Ovary (tissue), 9 donors: ENCODE measurements around the gene ATP13A2. TPM values are rescaled to one million over a fixed set of nuclear protein-coding genes. Genes with fewer than 3 reads are reported as not detected.

Experiments
- DNase-seq, 5 donors: peaks; one replicate each; pipeline ENCODE4 v3.0.0-alpha.2; 2019 to 2020
- H3K27ac ChIP-seq, 2 donors: fragments of 200-600 bp; one replicate each; pipeline versions ENCODE4 v1.5.1 to v1.8.0; 2019 to 2022
- H3K27me3 ChIP-seq: fragments of 200-600 bp; one replicate; pipeline ENCODE4 v1.8.0; 2022
- H3K36me3 ChIP-seq: fragments of 200-600 bp; sonication (generic); one replicate; pipeline ENCODE4 v1.5.1; 2019
- H3K4me1 ChIP-seq: one replicate; pipeline ENCODE4 v1.8.1; 2013; ENCODE audit warnings: mild to moderate bottlenecking, moderate library complexity; ENCODE audit not compliant: insufficient read depth
- H3K4me3 ChIP-seq: fragments of 200-600 bp; sonication (generic); one replicate; pipeline ENCODE4 v1.5.1; 2017
- H3K9me3 ChIP-seq, 2 donors: fragments of 200-600 bp in 1 of 2; sonication (generic) in 1 of 2; one replicate each; pipeline versions ENCODE4 v1.5.1 to v1.8.1; 2013 to 2019; ENCODE audit warnings: mild to moderate bottlenecking in 1 of 2, moderate library complexity in 1 of 2
- CTCF ChIP-seq, 3 donors: fragments of 450-650 bp in 2 of 3; fragments of 200-600 bp in 1 of 3; IDR thresholded peaks; one replicate each; pipeline versions ENCODE4 v1.5.1 to v1.8.0; 2016 to 2022; ENCODE audit warnings: antibody characterized with exemption in 3 of 3, mild to moderate bottlenecking in 1 of 3
- EP300 ChIP-seq: sonication (generic); formaldehyde crosslinking; IDR thresholded peaks from one replicate; pipeline ENCODE4 v1.6.1; 2017; ENCODE audit warnings: antibody characterized with exemption
- POLR2A ChIP-seq: fragments of 450-650 bp; IDR thresholded peaks from one replicate; pipeline ENCODE4 v1.6.1; 2017; ENCODE audit warnings: antibody characterized with exemption, mild to moderate bottlenecking, moderate library complexity
- WGBS, 3 donors: extraction: QIAGEN DNeasy Blood & Tissue Kit in 1 of 3; methylation state at CpG; one replicate each; pipeline versions ENCODE4 v1.1.5 to v1.1.7; 2013 to 2017; 5-methylcytosine and 5-hydroxymethylcytosine counted together
- intact Hi-C, 4 donors: fragments of 100-400 bp; cut with DNase I; formaldehyde crosslinking; loops; one replicate each; pipeline versions ENCODE4 v1.11.0 to v1.15.1; 2022 to 2023
- polyA plus RNA-seq, 2 donors: library from polyadenylated mRNA; stranded (reverse); fragments of 200-250 nt in 1 of 2; fragments of 350-450 nt in 1 of 2; fragmentation: Illumina TruSeq in 1 of 2; extraction: RNeasy Lipid Tissue Mini Kit (QIAGEN cat#74804) in 1 of 2; gene quantifications; one replicate each; pipeline ENCODE4 v1.2.3, GENCODE V29; 2013 to 2014
- total RNA-seq, 7 donors: library from RNA; depleted of rRNA in 2 of 7; stranded (reverse); fragments of >200 nt in 2 of 7; fragmentation: NEBNext Ultra II Directional in 3 of 7; extraction: Animal tissue kit (Norgen Biotek cat#: 25700) in 3 of 7; gene quantifications; one replicate each; pipeline versions ENCODE4 v1.1.0 to v1.2.4, GENCODE V29; 2016 to 2023
- donor health status: DM: no; HTN: no; CAD: no; lungs with moderate emphysema.
- donor health status: DM: no; HTN: no; CAD: no.
- donor health status: Bipolar disorder and iron deficiency.
- donor health status: DM: yes; HTN: yes; CAD: no.
- donor health status: DM: no; HTN: no; CAD: no.
- donor health status: DM: yes; HTN: yes; CAD: no.

The ATP13A2 gene
- total and polyA plus RNA-seq, 9 donors: 8.8 to 24.1 (median 18.7) TPM

- TF ChIP-seq EP300: no peak
- TF ChIP-seq CTCF (IDR thresholded peaks at IDR 0.05): no peak
- no peak for TF ChIP-seq POLR2A
- intact Hi-C loops: no loop called here
- Histone ChIP-seq H3K27me3 (no peaks in the 10 kb centered on the region), H3K36me3 (no peaks in the 10 kb centered on the region), H3K9me3 (no peaks in the 10 kb centered on the region), H3K4me3 (no peak overlapping the region), H3K4me1 (no peaks in the 10 kb centered on the region), H3K27ac (no peak overlapping the region)
- DNase-seq: peak in 1 of 5 donors; percentile 19
- WGBS, 3 donors: 90 to 94% (median 90%) methylated on average over 13 of the region's 13 CpGs
Observed at GRCh38 chr1:16988210-16988609, 23.5 kb downstream of the ATP13A2 start.

DNA sequence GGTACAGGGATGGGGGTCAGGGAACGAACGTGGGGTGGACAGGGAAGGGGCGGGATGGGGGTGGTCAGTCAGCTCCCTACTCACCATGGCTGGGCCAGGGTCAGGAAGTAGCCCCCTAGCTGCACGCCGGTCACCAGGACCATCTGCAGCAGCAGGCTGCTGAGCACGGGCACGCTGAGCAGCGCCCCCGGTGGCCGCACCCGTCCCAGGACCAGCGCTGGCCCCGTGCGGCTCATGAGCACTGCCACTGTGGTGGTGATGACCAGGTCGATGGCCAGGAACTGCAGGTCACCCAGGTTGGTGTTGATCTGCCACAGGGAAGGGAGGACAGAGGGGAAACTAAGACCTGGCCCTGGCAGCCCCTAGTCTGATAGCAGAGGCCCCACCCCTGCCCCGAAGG is 24.8 kb downstream of the ATP13A2 start:
- no peaks in the 10 kb centered on the region for H3K36me3 ChIP-seq
- intact Hi-C loops: no loop called here
- 77 to 84% (median 79%) methylated on average over 13 to 16 of the region's 16 CpGs for WGBS, 3 donors
- H3K9me3 ChIP-seq: no peaks in the 10 kb centered on the region
- no peak for DNase-seq
- no peaks in the 10 kb centered on the region for H3K27me3 ChIP-seq
- TF ChIP-seq POLR2A (no peak), CTCF (IDR thresholded peaks at IDR 0.05) (no peak), EP300 (no peak)
- no peak overlapping the region for H3K4me3 ChIP-seq
- H3K27ac ChIP-seq: no peak overlapping the region
- no peaks in the 10 kb centered on the region for H3K4me1 ChIP-seq

DNA sequence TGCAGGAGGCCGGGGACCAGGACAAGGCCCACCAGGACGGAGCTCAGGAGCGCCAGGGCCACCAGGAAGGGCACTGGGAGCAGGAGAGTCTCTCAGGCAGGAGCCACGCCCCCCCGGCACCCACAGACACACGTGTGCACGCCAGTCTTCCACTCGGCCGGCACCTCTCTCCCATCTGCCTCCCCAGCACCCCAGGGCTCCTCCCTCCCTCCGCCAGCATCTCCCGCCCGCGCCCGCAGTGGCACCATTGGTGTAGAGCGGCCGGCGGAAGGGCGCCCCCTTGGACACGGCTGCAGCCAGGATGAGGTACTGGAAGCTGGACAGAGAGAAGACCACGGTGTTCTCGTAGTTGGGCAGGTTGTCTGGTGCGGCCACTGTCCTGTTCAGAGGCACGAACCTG is 25.2 kb downstream of the ATP13A2 start:
- WGBS, 3 donors: 88 to 91% (median 90%) methylated on average over 23 of the region's 23 CpGs
- Histone ChIP-seq H3K9me3 (no peaks in the 10 kb centered on the region), H3K27me3 (no peaks in the 10 kb centered on the region), H3K4me3 (no peak overlapping the region), H3K27ac (no peak overlapping the region), H3K36me3 (no peaks in the 10 kb centered on the region), H3K4me1 (no peaks in the 10 kb centered on the region)
- no peak for TF ChIP-seq EP300
- no peak for TF ChIP-seq POLR2A
- TF ChIP-seq CTCF (IDR thresholded peaks at IDR 0.05): no peak
- no peak for DNase-seq
- intact Hi-C loops: no loop called here

DNA sequence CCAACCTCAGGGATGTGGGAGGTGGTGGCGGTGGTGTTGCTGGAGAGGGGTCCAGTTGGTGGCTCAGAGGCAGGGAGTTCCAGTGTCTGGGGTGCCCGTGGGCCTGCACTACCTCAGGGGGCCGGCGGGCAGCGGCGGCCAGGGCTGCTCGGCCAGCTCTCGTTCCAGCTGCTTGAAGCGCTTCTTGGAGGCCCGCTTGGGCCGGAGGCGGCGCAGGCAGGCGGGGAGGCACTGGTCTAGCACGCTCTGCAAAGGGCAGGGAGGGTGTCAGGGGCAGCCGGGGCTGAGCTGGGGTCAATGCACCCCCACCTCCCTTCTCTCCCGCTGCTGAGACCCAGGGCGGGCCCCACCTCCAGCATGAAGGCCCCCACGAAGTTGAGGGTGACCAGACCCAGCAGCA is 25.6 kb downstream of the ATP13A2 start:
- Histone ChIP-seq H3K9me3 (no peaks in the 10 kb centered on the region), H3K4me1 (no peaks in the 10 kb centered on the region), H3K27ac (no peak overlapping the region), H3K4me3 (no peak overlapping the region), H3K36me3 (no peaks in the 10 kb centered on the region), H3K27me3 (no peaks in the 10 kb centered on the region)
- peak in 1 of 5 donors; percentile 26 for DNase-seq
- TF ChIP-seq POLR2A (no peak), CTCF (IDR thresholded peaks at IDR 0.05) (no peak), EP300 (no peak)
- WGBS, 3 donors: 86 to 91% (median 87%) methylated on average over 19 of the region's 19 CpGs
- intact Hi-C loops: no loop called here

DNA sequence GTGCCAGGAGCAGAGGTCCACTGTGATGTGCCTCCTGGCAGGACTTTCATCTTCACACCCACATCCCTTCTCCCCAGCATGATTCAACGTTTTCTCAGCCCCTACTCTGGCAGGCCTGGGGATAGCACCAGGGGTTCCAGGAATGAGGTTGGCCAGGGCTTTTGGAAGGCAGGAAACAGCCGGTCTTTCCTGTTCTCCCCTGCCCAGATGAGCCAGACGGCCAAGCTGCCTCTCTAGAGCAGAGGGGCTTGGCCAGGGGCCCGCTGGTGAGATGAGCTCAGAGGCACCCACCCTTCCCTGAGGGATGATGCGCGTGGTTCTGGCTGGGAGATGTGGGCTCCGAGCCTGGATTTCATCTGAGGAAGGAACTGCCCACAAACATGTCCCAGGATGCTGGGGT is 27.0 kb downstream of the ATP13A2 start:
- Histone ChIP-seq H3K4me1 (peaks cover under 1% of the 10 kb centered on the region), H3K4me3 (no peak overlapping the region), H3K9me3 (no peaks in the 10 kb centered on the region), H3K27me3 (no peaks in the 10 kb centered on the region), H3K27ac (peak overlapping the region in 1 of 2 donors; percentile 37), H3K36me3 (no peaks in the 10 kb centered on the region)
- peak; percentile 66 to 93 (median 88) for DNase-seq
- intact Hi-C loops: no loop called here
- TF ChIP-seq POLR2A (no peak), CTCF (IDR thresholded peaks at IDR 0.05) (no peak), EP300 (no peak)
- WGBS, 3 donors: 4 to 7% (median 5%) methylated on average over 7 of the region's 7 CpGs
